Head of caudate nucleus (tissue), 42 donors: ENCODE results near the gene GRK3.
"Not testable (repeated sequence)": the region's sequence is repeated elsewhere in the genome, so short reads cannot be mapped to it uniquely, and the experiment has no call there.

ENCODE experiments used
- DNase-seq, 42 donors: peaks; one replicate each; pipeline versions ENCODE4 v3.0.0 to v3.0.0-alpha.2; 2020 to 2021; ENCODE audit warnings: mixed read lengths in 7 of 42
- intact Hi-C: fragments of 100-400 bp; cut with DNase I; formaldehyde crosslinking; loops from one replicate; pipeline ENCODE4 v1.15.0; 2022

The GRK3 gene

DNA sequence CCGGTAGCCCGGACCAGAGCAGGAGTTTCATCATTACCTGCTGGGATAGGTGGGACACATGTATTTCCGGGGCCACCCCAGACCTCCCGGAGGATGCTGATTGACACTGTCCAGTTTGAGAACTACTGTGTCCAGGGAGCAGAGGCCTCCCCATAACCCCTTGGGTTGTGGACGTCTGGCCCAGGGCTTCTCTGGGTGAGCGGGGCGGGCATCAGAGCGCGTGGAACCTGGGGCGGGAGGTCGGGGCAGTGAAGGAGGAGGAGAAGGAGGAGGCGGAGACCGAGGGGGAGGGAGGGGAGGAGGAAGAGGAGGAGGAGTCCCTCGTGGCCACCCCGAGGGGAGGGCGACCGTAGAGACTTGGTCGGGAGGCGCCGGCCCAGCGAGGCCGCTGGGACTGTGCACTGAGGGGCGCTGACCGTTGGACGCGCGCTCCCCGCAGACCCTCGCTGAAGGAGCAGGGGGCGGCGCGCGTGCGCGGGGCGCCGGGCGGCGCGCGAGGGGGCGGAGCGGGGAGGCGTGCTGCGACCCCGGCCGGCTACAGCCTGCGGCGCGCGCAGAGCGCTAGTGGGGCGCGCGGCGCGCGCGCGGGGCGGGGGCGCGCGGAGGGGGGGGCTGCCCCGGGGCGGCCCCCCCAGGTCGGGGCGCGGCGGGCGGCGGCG is at the start of gene GRK3:
TSS of gene GRK3 (plus strand) at position 356 of the 659 bp plus-strand sequence. CDS start 366 bp downstream, outside the sequence.
- intact Hi-C loops: no loop called here
- DNase-seq: peak in 41 of 42 donors; percentile 8 to 75 (median 60)

DNA sequence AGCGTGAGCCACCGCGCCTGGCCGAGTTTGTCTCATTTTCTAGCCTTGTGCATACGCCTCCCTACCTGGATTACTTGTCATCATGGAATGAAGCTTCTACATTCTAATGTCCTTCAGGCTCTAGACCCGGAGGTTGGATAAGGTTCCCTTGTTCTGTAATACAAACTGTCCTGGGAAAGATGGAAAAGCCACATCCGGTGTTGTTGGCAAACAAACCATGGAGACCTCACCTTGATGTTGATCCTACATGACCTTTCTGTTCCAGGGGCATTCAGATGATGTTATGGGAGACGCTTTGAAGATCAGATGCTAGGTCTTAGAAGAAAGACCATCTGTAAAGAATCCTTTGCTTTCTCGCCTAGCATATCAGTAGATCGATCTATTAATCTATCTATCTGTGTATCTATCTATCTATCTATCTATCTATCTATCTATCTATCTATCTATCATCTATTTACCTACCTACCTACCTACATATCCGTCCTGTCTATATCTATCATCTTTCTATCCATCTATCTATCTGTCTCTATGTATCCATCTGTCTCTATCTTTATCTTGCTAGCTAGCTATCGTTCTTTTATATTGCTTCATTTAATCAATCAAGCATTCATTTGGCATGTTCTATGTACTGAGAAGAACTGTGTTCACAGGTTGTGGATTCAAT is 46.3 kb upstream of the GRK3 start:
- intact Hi-C loops: no loop called here

DNA sequence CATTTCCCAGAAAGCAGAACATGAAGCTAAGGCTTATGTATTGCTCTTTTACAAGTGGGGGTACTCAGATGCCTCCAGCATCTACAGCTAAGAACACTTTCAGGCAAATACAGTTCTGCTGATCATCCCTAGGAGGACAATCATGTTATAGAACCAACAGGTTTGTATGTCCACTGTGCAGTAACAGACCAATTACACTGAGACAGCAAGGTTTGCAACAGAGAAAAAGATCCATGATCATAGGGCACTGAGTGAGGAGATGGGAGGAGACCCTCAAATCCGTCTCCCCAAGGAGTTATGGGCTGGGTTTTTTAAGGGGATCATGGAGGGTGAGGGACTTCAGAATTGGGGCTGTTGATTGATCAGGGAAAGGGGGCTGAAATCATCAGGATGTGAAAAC is 39.1 kb upstream of the GRK3 start:
- intact Hi-C loops: no loop called here
- no peak for DNase-seq

More for the DNA sequence above, 46.3 kb upstream of the GRK3 start:
- DNase-seq: no peak

DNA sequence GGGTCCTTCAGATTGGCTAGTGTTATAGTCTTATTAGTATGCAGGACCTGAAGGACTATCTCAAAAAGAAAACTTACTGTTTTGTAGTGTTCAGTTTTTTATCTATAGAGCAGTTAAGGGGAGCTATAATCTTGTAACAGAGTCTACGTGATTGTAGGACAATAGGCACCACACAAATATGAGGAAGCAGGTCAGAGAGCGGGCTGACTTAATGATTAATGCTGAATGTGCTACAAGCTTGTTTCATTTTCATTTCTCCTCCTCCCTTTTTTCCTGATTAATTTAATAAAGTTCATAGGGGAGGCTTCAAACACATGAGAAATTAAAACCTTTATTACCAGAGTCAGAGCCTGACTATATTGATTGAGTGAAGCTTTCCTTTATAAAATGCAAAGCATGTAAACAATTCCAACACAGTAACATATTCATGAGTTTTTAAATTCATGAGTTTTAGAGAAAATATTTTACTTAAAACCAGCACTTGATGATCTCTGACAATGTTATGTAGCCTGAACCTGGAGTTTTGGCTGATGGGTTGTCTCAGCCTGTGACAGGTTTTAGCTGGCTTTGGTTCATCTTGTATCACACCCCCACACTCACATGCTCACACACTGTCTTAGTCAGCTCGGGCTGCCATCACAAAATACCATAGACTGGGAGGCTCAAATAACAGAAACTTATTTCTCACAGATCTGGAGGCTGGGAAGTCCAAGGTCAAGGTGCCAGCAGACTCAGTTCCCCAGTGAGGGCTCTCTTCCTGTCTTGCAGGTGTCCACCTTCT is 38.5 kb upstream of the GRK3 start:
- DNase-seq: peak in 39 of 42 donors; percentile 3 to 73 (median 37)
- intact Hi-C loops: not testable (repeated sequence)

DNA sequence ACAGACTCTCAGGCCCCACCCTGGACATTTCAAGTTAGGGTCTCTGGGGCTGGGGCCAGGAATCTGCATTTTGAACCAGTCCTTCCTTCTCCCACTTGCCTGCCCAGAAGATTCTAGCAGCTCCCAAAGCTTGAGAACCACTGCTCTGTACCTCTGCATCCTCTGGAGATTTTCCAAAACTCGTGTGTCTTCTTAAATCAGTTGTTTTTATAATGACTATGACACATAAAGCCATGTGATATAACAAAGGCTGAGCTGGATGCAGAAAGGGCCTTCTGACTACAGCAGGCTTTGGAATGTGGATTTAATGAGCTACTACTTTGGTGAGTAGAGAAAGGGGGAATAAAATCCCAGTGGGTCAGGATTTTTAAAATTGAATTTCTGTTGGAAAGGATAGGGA is 37.5 kb upstream of the GRK3 start:
- intact Hi-C loops, DNase-seq: not testable (repeated sequence)

DNA sequence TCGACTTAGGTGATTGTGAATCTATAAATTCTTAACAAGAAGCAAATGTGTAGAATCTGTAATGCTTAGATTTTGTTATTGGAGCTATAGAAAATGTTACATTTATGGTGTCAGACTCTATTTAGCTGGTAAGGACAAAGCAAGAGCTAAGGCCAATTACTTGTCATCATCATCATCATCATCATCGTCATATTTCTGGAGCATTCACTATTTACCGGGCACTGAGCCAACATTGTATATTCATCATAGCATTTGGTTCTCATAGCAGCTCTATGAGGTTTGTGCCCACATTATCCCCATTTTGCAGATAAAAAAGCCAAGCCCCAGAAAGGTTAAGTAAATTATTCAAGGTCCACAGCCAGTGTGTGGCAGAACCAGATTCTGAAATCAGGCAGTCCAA is 36.4 kb upstream of the GRK3 start:
- DNase-seq, intact Hi-C loops: not testable (repeated sequence)

DNA sequence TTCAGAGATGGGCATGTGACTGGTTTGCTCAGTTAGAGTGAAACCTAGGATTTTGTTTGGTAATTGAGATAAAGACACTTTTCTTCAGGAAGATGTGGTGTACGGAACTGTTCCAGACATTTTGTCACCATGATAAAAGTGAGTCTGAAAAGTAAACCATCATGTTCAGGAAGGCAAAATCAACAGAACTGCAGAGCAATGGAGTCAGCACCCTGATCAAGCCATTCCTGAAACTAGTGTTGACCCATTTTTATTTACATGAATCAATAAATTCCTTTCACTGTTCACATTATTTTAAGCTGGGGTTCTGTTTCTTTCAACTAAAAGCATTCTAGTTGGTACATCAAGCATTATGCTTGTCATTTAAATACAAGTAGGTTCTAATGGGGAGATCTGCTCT is 35.4 kb upstream of the GRK3 start:
- intact Hi-C loops, DNase-seq: not testable (repeated sequence)

DNA sequence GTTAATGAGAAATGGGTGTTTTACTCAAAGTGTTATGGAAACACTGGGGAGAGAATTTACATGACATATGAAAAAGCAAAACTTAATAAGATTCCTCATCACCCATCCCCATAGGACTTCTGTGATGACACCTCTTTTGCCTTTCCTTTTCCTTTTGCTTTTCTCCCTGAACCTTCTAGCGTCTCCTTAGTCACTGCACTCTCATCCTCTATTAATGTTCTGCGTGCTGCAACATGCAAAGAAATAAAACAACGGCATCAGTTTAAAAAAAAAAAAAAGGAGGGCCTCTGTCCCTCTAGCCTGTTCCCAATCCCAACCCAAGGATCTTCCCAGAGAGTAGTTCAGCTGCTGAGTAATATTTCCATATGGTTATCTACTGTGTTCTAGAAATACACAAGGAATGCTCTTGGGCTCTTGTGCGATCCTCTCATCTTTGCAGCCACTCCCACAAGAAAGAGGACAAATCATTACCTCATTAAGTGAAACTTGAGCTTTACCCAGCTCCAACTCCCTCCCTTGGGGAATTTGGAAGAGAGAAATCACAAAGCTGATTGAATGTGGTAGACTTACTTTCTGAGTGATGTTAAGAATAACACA is 34.8 kb upstream of the GRK3 start:
- DNase-seq, intact Hi-C loops: not testable (repeated sequence)

DNA sequence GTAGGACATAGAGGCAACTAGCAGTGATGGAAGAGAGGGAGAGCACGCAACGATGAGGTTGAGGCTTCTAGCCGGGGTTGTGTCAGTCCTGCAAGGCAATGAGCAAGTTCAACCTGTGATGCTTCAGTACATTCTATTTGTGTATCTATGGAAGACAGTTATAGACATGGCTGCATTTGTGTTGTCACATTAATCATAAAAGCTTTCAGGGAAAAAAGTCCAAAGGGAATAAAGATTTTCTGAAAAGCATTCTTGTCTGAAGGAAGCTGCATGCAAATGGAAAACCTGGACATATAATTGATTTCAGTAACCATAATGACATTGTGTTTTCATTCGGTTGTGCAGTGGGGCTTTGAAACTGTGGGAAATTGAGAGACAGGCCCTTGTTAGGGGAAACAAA is 32.8 kb upstream of the GRK3 start:
- DNase-seq, intact Hi-C loops: not testable (repeated sequence)

DNA sequence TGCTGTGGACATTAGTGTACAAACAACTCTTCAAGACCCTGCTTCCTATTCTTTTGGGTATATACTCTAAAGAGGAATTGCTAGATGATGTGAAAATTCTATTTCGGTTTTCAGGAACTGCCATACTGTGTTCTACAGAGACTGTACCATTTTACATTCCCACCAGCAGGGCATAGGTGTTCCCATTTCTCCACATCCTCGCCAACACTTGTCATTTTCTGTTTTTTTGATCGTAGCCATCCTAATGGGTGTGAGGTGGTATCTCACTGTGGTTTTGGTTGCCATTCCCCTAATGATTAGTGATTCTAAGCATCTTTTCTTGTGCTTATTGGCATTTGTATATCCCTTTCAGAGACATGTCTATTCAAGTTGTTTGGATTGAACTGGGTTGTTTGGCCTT is 29.8 kb upstream of the GRK3 start:
- DNase-seq: no peak
- intact Hi-C loops: no loop called here

DNA sequence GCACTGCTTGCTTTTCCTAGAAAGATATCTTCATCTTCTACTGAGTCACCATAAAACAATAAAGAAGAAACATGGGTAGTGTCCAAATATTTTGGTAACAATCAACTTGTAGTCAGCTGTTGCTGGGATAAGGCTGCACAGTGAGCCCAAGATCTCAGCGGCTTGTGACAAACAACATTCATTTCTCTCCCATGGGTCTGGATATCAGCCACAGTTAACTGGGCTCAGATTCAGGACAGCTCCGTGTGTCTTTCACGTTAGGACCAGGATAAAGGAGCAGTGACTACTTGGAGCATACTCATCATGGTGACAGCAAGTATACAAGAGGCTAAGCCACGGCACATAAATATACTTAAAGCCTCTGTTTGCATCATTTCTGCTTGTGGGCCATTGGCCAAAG is 27.9 kb upstream of the GRK3 start:
- intact Hi-C loops: no loop called here
- DNase-seq: peak in 8 of 42 donors; percentile 3 to 52 (median 12)

DNA sequence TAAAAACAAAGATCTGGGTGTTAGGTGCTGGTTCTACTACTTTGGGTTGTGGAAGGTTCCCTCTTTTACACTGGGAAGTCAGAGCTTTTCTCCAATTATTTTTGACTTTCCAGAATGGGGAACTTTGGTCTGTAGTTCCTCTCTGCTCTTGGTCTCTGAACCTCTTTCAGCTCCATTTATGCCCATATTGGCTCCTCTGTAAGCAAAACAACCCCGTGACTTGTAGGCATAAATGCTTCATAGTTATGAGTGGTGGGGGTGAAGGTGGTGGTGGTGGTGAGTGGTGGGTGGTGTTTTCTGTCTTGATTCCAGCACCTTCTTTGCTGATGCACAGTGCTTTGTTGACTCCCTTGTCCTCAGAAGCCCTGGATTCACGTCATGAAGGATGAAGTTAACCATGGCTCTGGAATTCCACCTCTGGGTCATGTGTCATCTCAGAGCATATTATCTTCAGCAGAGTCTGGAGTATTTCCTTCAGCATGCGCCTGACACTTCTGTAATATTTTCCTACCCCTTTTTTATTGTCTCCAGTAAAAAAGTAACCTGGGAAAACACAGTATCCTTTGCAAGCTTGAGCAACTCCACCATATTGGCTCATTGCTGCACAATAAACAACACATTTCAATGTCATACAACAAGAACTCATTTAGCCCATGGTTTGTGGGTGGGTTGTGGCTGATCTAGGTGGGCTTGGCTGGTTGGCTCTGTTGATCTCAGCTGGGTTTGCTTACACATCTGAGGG is 24.1 kb upstream of the GRK3 start:
- no peak for DNase-seq
- intact Hi-C loops: no loop called here

DNA sequence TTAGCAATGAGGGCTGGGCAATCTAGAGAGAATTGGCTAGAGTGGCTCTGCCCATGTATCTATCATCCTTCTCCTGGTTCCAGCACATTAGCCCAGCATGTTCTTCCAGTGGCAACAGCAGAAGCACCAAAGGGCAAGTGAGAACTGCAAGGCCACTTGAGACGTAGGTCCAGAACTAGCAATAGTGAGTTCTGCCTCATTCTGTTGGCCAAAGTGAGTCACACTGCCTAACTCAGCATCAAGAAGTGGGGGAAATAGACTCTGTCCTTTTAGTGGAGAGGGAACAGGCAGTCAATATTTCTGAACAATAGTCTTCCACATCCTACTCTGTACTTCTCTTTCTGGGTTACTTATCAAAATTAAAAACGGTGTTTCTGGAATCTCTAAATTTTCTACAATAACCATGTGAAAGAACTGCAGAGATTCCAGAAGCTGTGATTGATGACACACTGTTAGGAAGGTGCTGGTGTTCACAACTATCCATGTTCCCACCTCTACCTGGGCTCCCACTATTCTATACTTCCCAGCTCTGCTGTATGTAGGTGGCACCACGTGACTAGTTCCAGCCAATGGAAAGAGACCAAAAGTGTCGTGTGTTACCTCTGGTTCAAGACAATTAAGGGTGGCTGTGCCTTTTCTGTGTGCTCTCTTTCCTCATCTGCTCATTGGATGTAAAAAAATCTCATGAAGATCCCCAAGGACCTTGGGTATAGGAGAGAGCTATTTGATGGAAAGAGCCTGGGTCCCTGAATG is 23.4 kb upstream of the GRK3 start:
- DNase-seq: no peak
- intact Hi-C loops: no loop called here

DNA sequence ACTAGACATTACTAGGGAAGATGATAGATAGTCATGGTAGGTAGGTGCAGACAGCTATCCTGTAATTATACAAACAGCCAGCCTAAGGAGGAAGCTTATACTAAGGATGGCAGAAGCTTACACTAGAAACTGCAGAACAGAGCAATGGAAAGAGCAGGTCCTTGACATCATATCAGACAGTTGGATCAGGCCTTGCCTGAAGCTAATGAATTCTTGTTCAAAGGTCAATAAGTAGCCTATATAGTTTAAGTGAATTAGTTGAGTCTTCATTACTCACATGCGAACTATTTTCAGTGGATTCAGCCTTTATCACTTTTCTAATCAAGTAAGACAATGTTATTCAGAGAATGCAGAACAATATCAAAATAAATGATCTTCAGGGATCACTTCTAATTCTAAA is 22.3 kb upstream of the GRK3 start:
- intact Hi-C loops: no loop called here
- DNase-seq: no peak

DNA sequence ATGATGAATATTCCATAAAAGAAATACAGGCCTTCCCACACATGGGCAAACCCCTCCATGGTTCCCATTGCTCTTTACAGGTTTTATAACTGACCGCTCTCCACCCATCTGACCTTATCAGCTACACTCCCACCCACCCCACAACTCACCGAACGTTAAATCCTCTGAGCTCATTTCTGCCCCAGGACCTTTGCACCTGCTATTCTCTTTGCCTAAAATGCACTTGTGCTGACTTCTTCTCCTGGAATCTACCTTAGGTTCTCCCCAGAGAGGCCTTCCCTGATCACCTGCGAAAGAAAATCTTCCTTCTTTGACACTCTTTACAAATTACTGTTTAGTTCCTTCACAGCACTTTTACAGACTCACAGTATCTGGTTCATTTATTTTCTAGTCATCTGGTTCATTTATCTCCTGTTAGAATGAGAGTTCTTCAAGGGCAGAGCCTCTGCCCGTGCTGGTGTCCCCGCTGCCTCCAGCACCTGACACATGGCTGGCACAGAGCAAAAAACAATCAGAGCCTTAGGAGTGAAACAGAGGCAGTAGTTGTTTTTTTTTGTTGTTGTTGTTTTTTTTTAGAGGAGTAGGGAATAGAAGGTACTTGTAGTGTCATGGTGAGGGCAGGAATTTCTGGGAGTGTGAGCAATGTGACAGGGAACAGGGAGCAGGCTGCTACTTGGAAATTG is 21.6 kb upstream of the GRK3 start:
- intact Hi-C loops: no loop called here
- DNase-seq: no peak

DNA sequence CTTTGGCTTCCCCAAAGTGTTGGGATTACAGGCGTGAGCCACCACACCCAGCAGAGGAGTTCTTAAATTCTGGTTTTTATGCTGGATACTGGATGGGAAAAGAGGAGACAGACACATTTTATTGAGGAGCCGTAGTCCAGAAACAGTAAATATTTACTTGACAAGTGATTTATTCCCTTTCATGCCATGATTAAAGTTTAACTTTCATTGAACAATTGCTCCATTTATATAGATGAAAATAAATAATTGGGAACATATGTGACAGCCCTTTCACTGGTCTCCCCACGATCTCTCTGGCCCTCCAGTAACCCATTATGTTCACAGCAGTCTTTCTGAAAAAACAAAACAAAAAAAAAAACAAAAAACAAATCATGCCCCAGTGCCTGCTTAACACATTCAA is 19.3 kb upstream of the GRK3 start:
- intact Hi-C loops: no loop called here
- DNase-seq: no peak

DNA sequence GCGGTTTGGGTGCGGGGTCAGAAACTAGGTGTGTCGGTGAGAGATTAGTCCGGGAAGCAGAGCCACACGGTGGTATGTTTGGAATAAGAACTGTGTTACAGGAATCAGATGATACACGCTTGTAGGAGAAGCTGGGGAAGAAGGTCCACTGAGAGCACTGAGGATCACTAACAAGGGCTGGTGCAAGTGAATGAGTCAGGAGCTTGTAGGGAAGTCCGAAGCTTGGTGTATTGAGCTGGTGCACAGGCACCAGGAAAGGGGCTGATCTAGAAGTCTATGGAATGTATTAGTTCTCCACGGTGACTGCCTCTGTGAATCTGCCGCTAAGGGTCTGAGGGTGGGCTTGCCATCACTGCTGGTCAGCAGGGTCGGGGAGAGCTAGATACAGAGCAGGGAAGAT is 18.8 kb upstream of the GRK3 start:
- intact Hi-C loops: no loop called here
- DNase-seq: no peak

DNA sequence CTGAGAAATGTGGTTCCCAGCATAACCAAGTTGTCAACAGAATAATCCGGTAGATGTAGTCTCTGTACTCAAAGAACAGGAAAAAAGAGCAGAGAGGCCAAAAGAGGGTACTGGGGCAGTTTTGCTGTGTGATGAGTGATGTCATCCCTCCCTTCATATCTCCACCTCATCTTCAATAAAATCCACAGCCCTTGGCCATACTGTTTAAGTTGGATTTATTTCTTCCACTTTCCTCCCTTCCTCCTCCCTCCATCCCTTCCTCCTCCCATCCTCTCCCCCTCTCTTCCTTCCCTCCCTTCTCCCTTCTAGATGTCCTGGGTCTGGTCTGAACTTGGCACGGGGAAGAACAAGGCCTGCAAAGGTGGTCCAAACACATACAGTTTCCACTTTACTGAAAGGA is 18.2 kb upstream of the GRK3 start:
- DNase-seq: no peak
- intact Hi-C loops: no loop called here
